Heart left ventricle (tissue), 13 donors: Measurements from ENCODE around the gene PPFIBP1.
"Not testable (repeated sequence)": the region's sequence is repeated elsewhere in the genome, so short reads cannot be mapped to it uniquely, and the experiment has no call there.

Source experiments
- CTCF ChIP-seq, 12 donors: fragments of 200-600 bp; sonication (generic) in 4 of 12; IDR thresholded peaks; one replicate each; pipeline versions ENCODE4 v1.5.0 to v1.8.0; 2018 to 2022; ENCODE audit warnings: antibody characterized with exemption in 12 of 12, mild to moderate bottlenecking in 5 of 12
- POLR2A ChIP-seq, 2 donors: fragments of 450-650 bp; IDR thresholded peaks; one replicate each; pipeline ENCODE4 v1.6.1; 2017; ENCODE audit warnings: antibody characterized with exemption in 2 of 2, mild to moderate bottlenecking in 2 of 2, moderate library complexity in 2 of 2
- donor health status: ischemic (EF 13 %, LVEDD 7.1; RV severe dilation, severe dysfunction).
- donor health status: DM: no; HTN: yes; CAD: no.
- donor health status: DM: no; HTN: no; CAD: no.
- donor health status: ischemic (EF 25% LVEDD 6.9; RV normal size, moderate dysfunction).
- donor health status: ischemic (EF 25% LVEDD 5.7; RV mildly dilated, moderate dysfunction).
- donor health status: ischemic (EF 35%, LVEDD 5.7; RV mildly dilated, moderate dysfunction).
- donor health status: nonischemic (EF 11% LVEDD 7.7; RV severe dilation, severe dysfunction).
- donor health status: DM: yes; HTN: yes; CAD: no.
- donor health status: PGD.
- donor health status: ischemic (EF 29% LVEDD 5.4; RV normal size, mild dysfunction).
- donor health status: nonischemic (EF 23%, LVEDD 6.1; RV moderate dilation, normal function).

- TF ChIP-seq CTCF, POLR2A (IDR thresholded peaks at IDR 0.05): not testable (repeated sequence)
Measured at GRCh38 chr12:27642361-27642760, 118.4 kb downstream of the PPFIBP1 start.
